PC-9 (cell line): ENCODE measurements around the gene OSBPL10. TPM values are rescaled to one million over a fixed set of nuclear protein-coding genes. Genes with fewer than 3 reads are reported as not detected.

Experiments used
- BruUV-seq: library from RNA; stranded (reverse); fragments of 400-500 nt; replicated peaks from 2 replicates; lab custom pipeline; 2021; lab: Mats Ljungman, UMichigan
- CTCF ChIA-PET: fragments of 300-600 bp; sonication (Branson Sonifier 250); formaldehyde crosslinking; loops from one replicate; lab custom pipeline; 2022; ENCODE audit warnings: antibody characterized with exemption; lab: Charles Lee
- POLR2A ChIA-PET: fragments of 300-600 bp; sonication (Branson Sonifier 250); formaldehyde crosslinking; loops from one replicate; lab custom pipeline; 2022; ENCODE audit warnings: antibody characterized with exemption; ENCODE audit not compliant: unreplicated experiment; lab: Charles Lee
- DNase-seq, 2 experiments: peaks; one replicate each; pipeline versions ENCODE4 v3.0.0 to v3.0.0-alpha.2; 2015 to 2022; ENCODE audit warnings: mixed read lengths in 1 of 2
- H2AFZ ChIP-seq: fragments of 200-600 bp; sonication (generic); 2 replicates; pipeline ENCODE4 v1.8.1; 2017; ENCODE audit warnings: antibody characterized with exemption
- H3F3A ChIP-seq: fragments of 200-600 bp; sonication (generic); 2 replicates; pipeline ENCODE4 v1.8.1; 2017; ENCODE audit warnings: antibody characterized with exemption, mild to moderate bottlenecking, low read depth; ENCODE audit not compliant: insufficient read depth
- H3K27ac ChIP-seq: fragments of 200-600 bp; sonication (generic); 2 replicates; pipeline ENCODE4 v1.6.1; 2016; ENCODE audit warnings: mixed run types
- H3K27me3 ChIP-seq: fragments of 200-600 bp; sonication (generic); 2 replicates; pipeline ENCODE4 v1.6.1; 2016; ENCODE audit warnings: low read depth, mixed run types; ENCODE audit not compliant: insufficient read depth
- H3K36me3 ChIP-seq: fragments of 200-600 bp; sonication (generic); 2 replicates; pipeline ENCODE4 v1.6.1; 2016; ENCODE audit warnings: low read depth, mixed run types
- H3K4me1 ChIP-seq: fragments of 200-600 bp; sonication (generic); replicated peaks from 2 replicates; pipeline ENCODE4 v1.6.1; 2016; ENCODE audit warnings: mixed run types; ENCODE audit not compliant: insufficient read depth
- H3K4me2 ChIP-seq: fragments of 200-600 bp; sonication (generic); 2 replicates; pipeline ENCODE4 v1.6.1; 2017; ENCODE audit warnings: mixed run types
- H3K4me3 ChIP-seq: fragments of 200-600 bp; sonication (generic); 2 replicates; pipeline ENCODE4 v1.6.1; 2016; ENCODE audit warnings: mixed run types
- H3K79me2 ChIP-seq: fragments of 200-600 bp; sonication (generic); 2 replicates; pipeline ENCODE4 v1.6.1; 2017; ENCODE audit warnings: low read depth, mixed run types
- H3K9me2 ChIP-seq: fragments of 200-600 bp; sonication (generic); 2 replicates; pipeline ENCODE4 v1.8.1; 2017; ENCODE audit warnings: mild to moderate bottlenecking; ENCODE audit not compliant: insufficient read depth
- H3K9me3 ChIP-seq: fragments of 200-600 bp; sonication (generic); 2 replicates; pipeline ENCODE4 v1.8.1; 2016; ENCODE audit warnings: low read depth; ENCODE audit not compliant: insufficient read depth
- H4K20me1 ChIP-seq: fragments of 200-600 bp; sonication (generic); 2 replicates; pipeline ENCODE4 v1.8.1; 2017; ENCODE audit not compliant: insufficient read depth
- EZH2 ChIP-seq: fragments of 200-600 bp; sonication (generic); IDR thresholded peaks from 2 replicates; pipeline ENCODE4 v1.8.0; 2017; ENCODE audit warnings: antibody characterized with exemption, low read depth
- intact Hi-C: fragments of 100-400 bp; cut with micrococcal nuclease; formaldehyde crosslinking; loops from one replicate; pipeline ENCODE4 v1.10.0; 2022; ENCODE audit not compliant: unreplicated experiment
- total RNA-seq: library from RNA; stranded (reverse); gene quantifications from 2 replicates; pipeline ENCODE4 v1.2.3, GENCODE V29; 2021
- TF ChIP-seq, protein P1 (sequence below): fragments of 200-600 bp; sonication (generic); conservative IDR thresholded peaks from 2 replicates; pipeline ENCODE4 v1.6.1; 2017; ENCODE audit warnings: mixed run types, antibody characterized with exemption, mild to moderate bottlenecking, moderate library complexity

OSBPL10 gene
- total RNA-seq, 1 experiment from 2014 or later = 42.0 TPM

DNA sequence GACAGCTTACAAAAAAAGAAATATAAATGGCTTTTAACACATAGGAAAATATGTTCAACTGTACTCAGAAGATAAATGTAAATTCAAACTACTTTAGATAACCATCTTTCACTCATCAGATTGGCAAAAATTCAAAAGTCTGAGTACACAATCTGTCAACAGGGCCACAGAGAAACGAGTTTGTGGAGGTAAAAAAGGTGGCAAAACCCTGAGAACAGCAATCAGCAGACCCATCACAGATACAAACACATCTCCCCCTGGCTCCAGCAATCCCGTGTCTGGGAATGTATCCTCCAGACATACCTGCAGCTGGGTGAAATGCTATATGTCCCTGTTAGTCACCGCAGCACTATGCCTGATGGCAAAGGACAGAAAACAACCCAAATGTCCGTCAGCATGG, 149.5 kb downstream of the OSBPL10 start:
- Histone ChIP-seq H3K9me2 (no peaks in the 10 kb centered on the region), H3K9me3 (no peaks in the 10 kb centered on the region), H3K4me1 (no peaks in the 10 kb centered on the region), H3K79me2 (no peaks in the 10 kb centered on the region), H3K27ac (no peak overlapping the region), H3K36me3 (no peaks in the 10 kb centered on the region), H2AFZ (no peak overlapping the region), H4K20me1 (no peaks in the 10 kb centered on the region), H3K4me2 (no peak overlapping the region), H3F3A (no peaks in the 10 kb centered on the region), H3K4me3 (no peak overlapping the region), H3K27me3 (no peaks in the 10 kb centered on the region)
- DNase-seq = no peak
- ChIA-PET CTCF (no interaction called here), POLR2A (no interaction called here)
- intact Hi-C loops = no loop called here
- TF ChIP-seq EZH2 = no peak
- TF ChIP-seq, protein P1, sequence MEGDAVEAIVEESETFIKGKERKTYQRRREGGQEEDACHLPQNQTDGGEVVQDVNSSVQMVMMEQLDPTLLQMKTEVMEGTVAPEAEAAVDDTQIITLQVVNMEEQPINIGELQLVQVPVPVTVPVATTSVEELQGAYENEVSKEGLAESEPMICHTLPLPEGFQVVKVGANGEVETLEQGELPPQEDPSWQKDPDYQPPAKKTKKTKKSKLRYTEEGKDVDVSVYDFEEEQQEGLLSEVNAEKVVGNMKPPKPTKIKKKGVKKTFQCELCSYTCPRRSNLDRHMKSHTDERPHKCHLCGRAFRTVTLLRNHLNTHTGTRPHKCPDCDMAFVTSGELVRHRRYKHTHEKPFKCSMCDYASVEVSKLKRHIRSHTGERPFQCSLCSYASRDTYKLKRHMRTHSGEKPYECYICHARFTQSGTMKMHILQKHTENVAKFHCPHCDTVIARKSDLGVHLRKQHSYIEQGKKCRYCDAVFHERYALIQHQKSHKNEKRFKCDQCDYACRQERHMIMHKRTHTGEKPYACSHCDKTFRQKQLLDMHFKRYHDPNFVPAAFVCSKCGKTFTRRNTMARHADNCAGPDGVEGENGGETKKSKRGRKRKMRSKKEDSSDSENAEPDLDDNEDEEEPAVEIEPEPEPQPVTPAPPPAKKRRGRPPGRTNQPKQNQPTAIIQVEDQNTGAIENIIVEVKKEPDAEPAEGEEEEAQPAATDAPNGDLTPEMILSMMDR = no peak
- no TSS peak for BruUV-seq

DNA sequence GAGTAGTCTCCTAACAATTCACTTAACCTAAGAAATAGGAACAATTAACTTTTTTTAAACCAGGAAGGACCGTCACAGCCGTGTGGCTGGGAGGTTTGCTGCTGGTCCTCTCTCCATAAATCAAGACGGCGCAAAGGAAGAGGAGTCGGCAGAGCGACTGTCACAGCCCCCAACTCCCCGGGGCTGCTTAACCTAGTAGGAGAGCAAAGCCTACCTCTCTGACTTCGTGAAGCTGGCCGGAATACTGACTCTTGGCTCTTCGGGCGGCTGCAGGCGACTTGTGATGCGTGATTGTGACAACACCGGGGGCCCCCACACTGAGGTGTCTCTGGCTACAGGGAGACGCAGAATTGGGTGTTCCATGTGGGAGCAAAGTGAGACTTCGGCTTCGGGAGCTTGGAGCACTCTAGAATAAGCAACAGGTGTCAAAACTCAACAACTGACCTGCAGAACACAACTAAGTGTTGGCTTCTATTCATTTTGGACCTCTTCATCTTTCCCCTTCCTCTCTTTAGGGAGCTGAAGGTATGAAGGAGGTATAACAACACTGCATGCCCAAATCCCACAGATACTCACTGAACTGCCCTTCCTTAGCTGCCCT, 151.1 kb downstream of the OSBPL10 start:
- Histone ChIP-seq H3K9me2 (no peaks in the 10 kb centered on the region), H3K9me3 (no peaks in the 10 kb centered on the region), H3K4me1 (no peaks in the 10 kb centered on the region), H3K27ac (no peak overlapping the region), H4K20me1 (no peaks in the 10 kb centered on the region), H3K36me3 (no peaks in the 10 kb centered on the region), H3K79me2 (no peaks in the 10 kb centered on the region), H3K27me3 (no peaks in the 10 kb centered on the region), H2AFZ (no peak overlapping the region), H3F3A (no peaks in the 10 kb centered on the region), H3K4me2 (no peak overlapping the region), H3K4me3 (no peak overlapping the region)
- no peak for DNase-seq
- intact Hi-C loops = no loop called here
- ChIA-PET POLR2A (no interaction called here), CTCF (no interaction called here)
- TF ChIP-seq, protein P1 = no peak
- TF ChIP-seq EZH2 = no peak
- no TSS peak for BruUV-seq

DNA sequence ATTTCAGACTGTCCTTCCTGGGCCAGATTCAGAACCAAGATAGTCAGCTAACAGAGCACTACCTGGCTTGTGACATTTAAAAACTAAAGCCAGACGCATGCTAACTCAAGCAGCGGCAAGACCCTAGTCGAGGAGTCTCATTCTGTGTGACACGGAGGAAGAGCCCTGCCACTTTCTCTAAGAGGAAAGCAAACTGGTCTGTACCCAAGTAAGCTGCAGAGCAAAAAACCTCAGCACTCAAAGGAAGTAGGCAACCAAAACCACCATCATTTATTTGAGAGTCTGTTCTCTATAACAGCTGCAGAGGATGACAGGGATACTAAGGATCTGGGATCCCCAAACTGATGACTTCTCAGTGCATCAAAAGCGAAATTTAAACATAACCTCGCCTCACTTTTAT, 152.1 kb downstream of the OSBPL10 start:
- H3K4me1 ChIP-seq = no peaks in the 10 kb centered on the region
- H3K9me2 ChIP-seq = no peaks in the 10 kb centered on the region
- no peak for TF ChIP-seq EZH2
- TF ChIP-seq, protein P1 = no peak
- ChIA-PET POLR2A (no interaction called here), CTCF (no interaction called here)
- H3K4me3 ChIP-seq = no peak overlapping the region
- H3K79me2 ChIP-seq = no peaks in the 10 kb centered on the region
- no peaks in the 10 kb centered on the region for H3K36me3 ChIP-seq
- no peaks in the 10 kb centered on the region for H3F3A ChIP-seq
- intact Hi-C loops = no loop called here
- H3K27ac ChIP-seq = no peak overlapping the region
- no peak for DNase-seq
- no peaks in the 10 kb centered on the region for H3K27me3 ChIP-seq
- no peaks in the 10 kb centered on the region for H3K9me3 ChIP-seq
- no peak overlapping the region for H3K4me2 ChIP-seq
- no TSS peak for BruUV-seq
- no peak overlapping the region for H2AFZ ChIP-seq
- no peaks in the 10 kb centered on the region for H4K20me1 ChIP-seq
